NCI-H1105 (cell line): Measurements from ENCODE around the gene ARAP1.

ENCODE experiments used
- DNase-seq: peaks from one replicate; lab custom pipeline; 2025; lab: John Stamatoyannopoulos, UW

The ARAP1 gene

GRCh38 chr11:72723508-72723907, 28.7 kb downstream of the ARAP1 start:
- no peak for DNase-seq

- peak; percentile 66 for DNase-seq
Observed at GRCh38 chr11:72722050-72722748, 30.0 kb downstream of the ARAP1 start.

- peak; percentile 13 for DNase-seq
Observed at GRCh38 chr11:72721689-72722049, 30.5 kb downstream of the ARAP1 start.

GRCh38 chr11:72721276-72721675, 30.9 kb downstream of the ARAP1 start:
- no peak for DNase-seq

- DNase-seq = no peak
Observed at GRCh38 chr11:72720784-72721183, 31.4 kb downstream of the ARAP1 start.

GRCh38 chr11:72720047-72720446, 32.2 kb downstream of the ARAP1 start:
- DNase-seq = no peak

- DNase-seq = no peak
Observed at GRCh38 chr11:72719551-72719950, 32.7 kb downstream of the ARAP1 start.

- no peak for DNase-seq
Observed at GRCh38 chr11:72719144-72719543, 33.1 kb downstream of the ARAP1 start.

GRCh38 chr11:72718101-72718501, 34.1 kb downstream of the ARAP1 start:
- DNase-seq = no peak

GRCh38 chr11:72716788-72717435, 35.3 kb downstream of the ARAP1 start:
- DNase-seq = no peak

GRCh38 chr11:72716290-72716689, 35.9 kb downstream of the ARAP1 start:
- peak; percentile 37 for DNase-seq

GRCh38 chr11:72712841-72713240, 39.4 kb downstream of the ARAP1 start:
- DNase-seq = no peak

GRCh38 chr11:72712168-72712751, 39.9 kb downstream of the ARAP1 start:
- DNase-seq = no peak

GRCh38 chr11:72711141-72711540, 41.1 kb downstream of the ARAP1 start:
- no peak for DNase-seq

GRCh38 chr11:72710278-72710677, 41.9 kb downstream of the ARAP1 start:
- DNase-seq = no peak

GRCh38 chr11:72709478-72710238, 42.5 kb downstream of the ARAP1 start:
- DNase-seq = no peak

GRCh38 chr11:72707032-72707431, 45.2 kb downstream of the ARAP1 start:
- no peak for DNase-seq

GRCh38 chr11:72706579-72706978, 45.6 kb downstream of the ARAP1 start:
- DNase-seq = no peak

GRCh38 chr11:72705442-72706365, 46.5 kb downstream of the ARAP1 start:
- no peak for DNase-seq

GRCh38 chr11:72704783-72705265, 47.4 kb downstream of the ARAP1 start:
- no peak for DNase-seq

- DNase-seq = no peak
Observed at GRCh38 chr11:72704028-72704782, 48.0 kb downstream of the ARAP1 start.
